Fibroblast of lung (primary cell): ENCODE measurements around the gene UGT8.

Experiments used
- CTCF ChIP-seq, 2 donors: IDR thresholded peaks in 1 of 2; conservative IDR thresholded peaks in 1 of 2; 1 replicate in 1 of 2; 2 replicates in 1 of 2; pipeline ENCODE4 v1.5.1; 2011 to 2012; ENCODE audit warnings: low read length in 2 of 2, control low read depth in 1 of 2, inconsistent platforms in 1 of 2, low read depth in 1 of 2, mild to moderate bottlenecking in 1 of 2
- EZH2 ChIP-seq: IDR thresholded peaks from 2 replicates; pipeline ENCODE4 v1.5.1; 2012; ENCODE audit warnings: low read length, control low read depth, mild to moderate bottlenecking; ENCODE audit errors: missing control alignments

GRCh38 chr4:114595207-114595606 lies 3.4 kb upstream of the UGT8 start:
- TF ChIP-seq CTCF (conservative IDR thresholded peaks at IDR 0.05 in 1 of 2, IDR thresholded peaks at IDR 0.05 in 1 of 2; ENCODE audit: low read depth in 1 of 2, low read length in 2 of 2) (no peak), EZH2 (no peak)
